ENCODE measurements around the gene APBA2. TPM values are rescaled to one million over a fixed set of nuclear protein-coding genes. Genes with fewer than 3 reads are reported as not detected.
"Not testable (repeated sequence)": the region's sequence is repeated elsewhere in the genome, so short reads cannot be mapped to it uniquely, and the experiment has no call there.

The APBA2 gene
- total RNA-seq, 6 experiments from 2014 or later: 5.3 to 6.5 (median 6.1) TPM

DNA sequence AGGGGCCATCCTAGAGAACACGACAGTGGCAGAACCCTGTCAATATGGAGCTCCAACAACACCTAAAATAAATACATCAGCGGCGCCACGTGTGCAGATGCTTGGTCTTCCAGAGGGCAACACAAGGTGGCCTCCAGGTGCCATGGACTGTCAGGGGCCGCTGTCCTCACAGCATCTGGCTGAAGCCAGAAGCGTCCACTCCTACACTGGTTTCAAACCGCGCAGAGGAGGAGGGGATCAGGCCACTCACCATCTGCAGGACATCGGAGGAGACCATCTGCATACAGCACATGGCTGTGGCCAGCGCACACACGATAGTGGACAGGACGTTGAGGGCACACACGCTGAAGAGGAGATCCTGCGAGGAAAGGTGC lies 265.7 kb downstream of the APBA2 start:
- TF ChIP-seq, protein P1, sequence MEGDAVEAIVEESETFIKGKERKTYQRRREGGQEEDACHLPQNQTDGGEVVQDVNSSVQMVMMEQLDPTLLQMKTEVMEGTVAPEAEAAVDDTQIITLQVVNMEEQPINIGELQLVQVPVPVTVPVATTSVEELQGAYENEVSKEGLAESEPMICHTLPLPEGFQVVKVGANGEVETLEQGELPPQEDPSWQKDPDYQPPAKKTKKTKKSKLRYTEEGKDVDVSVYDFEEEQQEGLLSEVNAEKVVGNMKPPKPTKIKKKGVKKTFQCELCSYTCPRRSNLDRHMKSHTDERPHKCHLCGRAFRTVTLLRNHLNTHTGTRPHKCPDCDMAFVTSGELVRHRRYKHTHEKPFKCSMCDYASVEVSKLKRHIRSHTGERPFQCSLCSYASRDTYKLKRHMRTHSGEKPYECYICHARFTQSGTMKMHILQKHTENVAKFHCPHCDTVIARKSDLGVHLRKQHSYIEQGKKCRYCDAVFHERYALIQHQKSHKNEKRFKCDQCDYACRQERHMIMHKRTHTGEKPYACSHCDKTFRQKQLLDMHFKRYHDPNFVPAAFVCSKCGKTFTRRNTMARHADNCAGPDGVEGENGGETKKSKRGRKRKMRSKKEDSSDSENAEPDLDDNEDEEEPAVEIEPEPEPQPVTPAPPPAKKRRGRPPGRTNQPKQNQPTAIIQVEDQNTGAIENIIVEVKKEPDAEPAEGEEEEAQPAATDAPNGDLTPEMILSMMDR (IDR thresholded peaks at IDR 0.05): no peak
- no peaks in the 10 kb centered on the region for H3K4me1 Mint-ChIP-seq (ENCODE audit: low read depth)
- no peak overlapping the region for H3K4me3 Mint-ChIP-seq
- H3K36me3 Mint-ChIP-seq (ENCODE audit: low read depth): no peaks in the 10 kb centered on the region
- no peak for DNase-seq
- no peaks in the 10 kb centered on the region; the same call in 1 of the 2 replicates for H3K9me3 Mint-ChIP-seq
- H3K27me3 Mint-ChIP-seq (ENCODE audit: insufficient read depth): no peaks in the 10 kb centered on the region; the same call in none of the 2 replicates
- H3K27ac Mint-ChIP-seq: no peak overlapping the region

DNA sequence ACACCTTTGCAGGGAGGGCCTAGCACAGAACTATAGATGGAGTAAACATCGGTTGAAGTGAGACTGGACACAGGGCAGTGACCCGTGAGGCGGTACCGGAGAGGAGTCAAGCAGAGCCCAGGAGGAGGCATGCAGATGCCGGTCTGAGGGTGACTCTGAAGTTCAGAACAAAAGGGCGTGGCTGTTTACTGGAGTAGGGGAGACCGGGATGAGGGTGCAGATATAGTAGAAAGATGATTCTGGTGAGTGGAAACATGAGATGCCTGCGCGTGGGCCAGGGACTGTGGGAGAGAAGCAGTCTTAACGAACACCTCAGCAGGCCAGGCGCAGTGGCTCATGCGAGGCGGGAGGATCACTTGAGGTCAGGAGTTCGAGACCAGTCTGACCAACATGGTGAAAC lies 270.7 kb downstream of the APBA2 start:
- Mint-ChIP-seq H3K4me1 (ENCODE audit: low read depth) (no peaks in the 10 kb centered on the region), H3K4me3 (no peak overlapping the region), H3K27ac (no peak overlapping the region), H3K27me3 (ENCODE audit: insufficient read depth) (no peaks in the 10 kb centered on the region; the same call in none of the 2 replicates), H3K9me3 (peaks cover 11% of the 10 kb centered on the region), H3K36me3 (ENCODE audit: low read depth) (no peaks in the 10 kb centered on the region)
- DNase-seq: no peak
- TF ChIP-seq, protein P1 (IDR thresholded peaks at IDR 0.05): no peak

DNA sequence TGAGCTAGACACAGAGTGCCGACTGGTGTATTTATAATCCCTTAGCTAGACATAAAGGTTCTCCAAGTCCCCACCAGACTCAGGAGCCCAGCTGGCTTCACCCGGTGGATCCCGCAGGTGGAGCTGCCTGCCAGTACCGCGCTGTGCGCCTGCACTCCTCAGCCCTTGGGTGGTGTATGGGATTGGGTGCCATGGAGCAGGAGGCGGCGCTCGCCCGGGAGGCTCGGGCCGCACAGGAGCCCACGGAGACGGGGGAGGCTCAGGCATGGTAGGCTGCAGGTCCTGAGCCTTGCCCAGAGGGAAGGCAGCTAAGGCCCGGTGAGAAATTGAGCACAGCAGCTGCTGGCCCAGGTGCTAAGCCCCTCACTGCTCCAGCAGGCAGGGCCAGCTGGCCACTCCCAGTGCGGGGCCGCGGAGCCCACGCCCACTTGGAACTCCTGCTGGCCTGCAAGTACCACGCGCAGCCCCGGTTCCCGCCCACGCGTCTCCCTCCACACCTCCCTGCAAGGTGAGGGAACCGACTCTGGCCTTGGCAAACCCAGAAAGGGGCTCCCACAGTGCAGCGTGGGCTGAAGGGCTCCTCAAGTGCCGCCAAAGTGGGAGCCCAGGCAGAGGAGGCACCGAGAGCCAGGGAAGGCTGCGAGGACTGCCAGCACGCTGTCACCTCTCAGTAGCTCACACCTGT lies 274.1 kb downstream of the APBA2 start:
- Mint-ChIP-seq H3K4me1 (ENCODE audit: low read depth) (no peaks in the 10 kb centered on the region), H3K27me3 (ENCODE audit: insufficient read depth) (no peaks in the 10 kb centered on the region; the same call in none of the 2 replicates), H3K9me3 (peaks cover 29% of the 10 kb centered on the region), H3K27ac (no peak overlapping the region), H3K36me3 (ENCODE audit: low read depth) (no peaks in the 10 kb centered on the region), H3K4me3 (no peak overlapping the region)
- TF ChIP-seq, protein P1 (IDR thresholded peaks at IDR 0.05): no peak
- no peak for DNase-seq

DNA sequence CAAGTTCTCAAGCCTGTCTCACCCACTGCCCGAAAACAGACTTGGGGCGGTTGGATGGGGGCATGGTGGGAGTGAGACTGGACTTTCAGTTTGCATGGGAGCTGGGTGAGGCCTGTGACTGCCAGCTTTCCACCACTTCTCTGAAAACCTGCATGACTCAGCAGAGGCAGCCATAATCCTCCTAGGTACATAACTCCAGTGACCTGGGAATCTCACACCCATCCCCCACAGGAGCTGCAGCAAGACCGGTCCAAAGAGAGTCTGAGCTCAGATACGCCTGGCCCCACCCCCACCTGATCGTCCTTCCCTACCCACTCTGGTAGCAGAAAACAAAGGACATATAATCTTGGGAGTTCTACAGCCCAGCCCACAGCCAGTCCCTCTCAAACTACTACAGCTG lies 276.6 kb downstream of the APBA2 start:
- DNase-seq: no peak
- TF ChIP-seq, protein P1 (IDR thresholded peaks at IDR 0.05): no peak
- H3K9me3 Mint-ChIP-seq: peaks cover 29% of the 10 kb centered on the region
- no peak overlapping the region for H3K4me3 Mint-ChIP-seq
- H3K27me3 Mint-ChIP-seq (ENCODE audit: insufficient read depth): no peaks in the 10 kb centered on the region; the same call in none of the 2 replicates
- H3K4me1 Mint-ChIP-seq (ENCODE audit: low read depth): no peaks in the 10 kb centered on the region
- no peak overlapping the region for H3K27ac Mint-ChIP-seq
- no peaks in the 10 kb centered on the region for H3K36me3 Mint-ChIP-seq (ENCODE audit: low read depth)

DNA sequence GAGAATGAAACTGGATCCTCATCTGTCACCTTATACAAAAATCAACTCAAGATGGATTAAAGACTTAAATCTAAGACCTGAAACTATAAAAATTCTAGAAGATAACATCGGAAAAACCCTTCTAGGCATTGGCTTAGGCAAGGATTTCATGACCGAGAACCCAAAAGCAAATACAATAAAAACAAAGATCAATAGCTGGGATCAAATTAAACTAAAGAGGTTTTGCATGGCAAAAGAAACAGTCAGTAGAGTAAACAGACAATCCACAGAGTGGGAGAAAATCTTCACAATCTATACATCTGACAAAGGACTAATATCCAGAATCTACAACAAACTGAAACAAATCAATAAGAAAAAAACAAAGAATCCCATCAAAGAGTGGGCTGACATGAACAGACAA lies 281.3 kb downstream of the APBA2 start:
- H3K27ac Mint-ChIP-seq; H3K27me3 Mint-ChIP-seq (ENCODE audit: insufficient read depth); DNase-seq; H3K4me3 Mint-ChIP-seq; H3K36me3 Mint-ChIP-seq (ENCODE audit: low read depth); H3K4me1 Mint-ChIP-seq (ENCODE audit: low read depth): not testable (repeated sequence)
- peaks cover 13% of the 10 kb centered on the region; the same call in 1 of the 2 replicates for H3K9me3 Mint-ChIP-seq

Other genes with a start within 250 kb of the APBA2 start
- under 1 TPM in 4 of 6 experiments, not detected in 2; 0.10 to 0.57 (median 0.31) TPM for gene GOLGA8M, start 173.6 kb upstream of the APBA2 start, total RNA-seq (2021; fragmentation: NEBNext Ultra II Directional; extraction: Animal tissue kit (Norgen Biotek cat#: 25700))
- not detected for gene GOLGA6L7, start 37.3 kb upstream of the APBA2 start, total RNA-seq (2021; fragmentation: NEBNext Ultra II Directional; extraction: Animal tissue kit (Norgen Biotek cat#: 25700))